Renal pelvis (tissue), 12 donors: ENCODE data around the gene CCL22. TPM values are rescaled to one million over a fixed set of nuclear protein-coding genes. Genes with fewer than 3 reads are reported as not detected.
"Not testable (repeated sequence)": the region's sequence is repeated elsewhere in the genome, so short reads cannot be mapped to it uniquely, and the experiment has no call there.

Experiments used
- DNase-seq: peaks from one replicate; pipeline ENCODE4 v3.0.0-alpha.2; 2013
- long read RNA-seq, 16 experiments: transcript quantifications; one replicate each; lab custom pipeline, GENCODE V29; 2026
- polyA plus RNA-seq, 3 donors: library from polyadenylated mRNA; unstranded; fragments of 120-200 nt; gene quantifications; one replicate each; pipeline ENCODE4 v1.2.1, GENCODE V29; 2013; ENCODE audit not compliant: insufficient read length in 3 of 3

The CCL22 gene
- under 1 TPM; 0.06 to 0.18 (median 0.13) TPM for polyA plus RNA-seq
- long read RNA-seq, donor 1 = 0 reads
- long read RNA-seq, donor 2 = 0 reads
- long read RNA-seq, donor 3 = 0 reads
- long read RNA-seq, donor 4 = 0 reads
- long read RNA-seq, donor 5 = 0 reads
- long read RNA-seq, donor 6 = 0 reads
- long read RNA-seq, donor 7 = 0 reads
- long read RNA-seq, donor 8 = 0 reads
- long read RNA-seq, donor 9 = 0 reads
- long read RNA-seq, donor 10 = 0 reads
- long read RNA-seq, donor 11 = 0 reads
- long read RNA-seq, donor 12 = 0 reads
- long read RNA-seq, donor 13 = 0 reads
- long read RNA-seq, donor 14 = 0 reads
- long read RNA-seq, donor 15 = 0 reads
- long read RNA-seq, donor 16 = 0 reads

GRCh38 chr16:57358527-57359095 lies at the start of gene CCL22:
Gene CCL22 (plus strand): TSS chr16:57358783. CDS start chr16:57358817, 34 bp downstream.
- no peak for DNase-seq

GRCh38 chr16:57310801-57311200 lies 47.8 kb upstream of the CCL22 start:
- no peak for DNase-seq

- DNase-seq = no peak
These were observed 45.1 kb upstream of the CCL22 start for GRCh38 chr16:57313509-57313908.

GRCh38 chr16:57314161-57314785 lies 44.3 kb upstream of the CCL22 start:
- DNase-seq = no peak

GRCh38 chr16:57315416-57315815 lies 43.2 kb upstream of the CCL22 start:
- peak; percentile 61 for DNase-seq

GRCh38 chr16:57316390-57317017 lies 42.1 kb upstream of the CCL22 start:
- DNase-seq = no peak

- DNase-seq = no peak
These were observed 40.2 kb upstream of the CCL22 start for GRCh38 chr16:57318240-57318970.

GRCh38 chr16:57319646-57320045 lies 38.9 kb upstream of the CCL22 start:
- DNase-seq = no peak

- no peak for DNase-seq
These were observed 33.8 kb upstream of the CCL22 start for GRCh38 chr16:57324749-57325148.

- DNase-seq = no peak
These were observed 33.1 kb upstream of the CCL22 start for GRCh38 chr16:57325458-57325857.

GRCh38 chr16:57329718-57330327 lies 28.8 kb upstream of the CCL22 start:
- no peak for DNase-seq

GRCh38 chr16:57331355-57331754 lies 27.2 kb upstream of the CCL22 start:
- DNase-seq = no peak

- no peak for DNase-seq
These were observed 25.2 kb upstream of the CCL22 start for GRCh38 chr16:57333402-57333801.

- DNase-seq = no peak
These were observed 23.2 kb upstream of the CCL22 start for GRCh38 chr16:57335366-57335765.

- no peak for DNase-seq
These were observed 17.5 kb upstream of the CCL22 start for GRCh38 chr16:57341062-57341440.

- peak; percentile 10 for DNase-seq
These were observed 16.9 kb upstream of the CCL22 start for GRCh38 chr16:57341441-57342303.

GRCh38 chr16:57342606-57343005 lies 16.0 kb upstream of the CCL22 start:
- not testable (repeated sequence) for DNase-seq

GRCh38 chr16:57343221-57343620 lies 15.4 kb upstream of the CCL22 start:
- no peak for DNase-seq

GRCh38 chr16:57344094-57344493 lies 14.5 kb upstream of the CCL22 start:
- DNase-seq = not testable (repeated sequence)

- DNase-seq = no peak
These were observed 13.6 kb upstream of the CCL22 start for GRCh38 chr16:57345021-57345420.
